ENCODE results near the gene KIAA1217.
A peak's percentile ranks its signal among the peaks of the same experiment; 100 is the strongest.

KIAA1217 gene

GRCh38 chr10:24353319-24353718, 144.4 kb downstream of the KIAA1217 start:
- TF ChIP-seq, protein P1, sequence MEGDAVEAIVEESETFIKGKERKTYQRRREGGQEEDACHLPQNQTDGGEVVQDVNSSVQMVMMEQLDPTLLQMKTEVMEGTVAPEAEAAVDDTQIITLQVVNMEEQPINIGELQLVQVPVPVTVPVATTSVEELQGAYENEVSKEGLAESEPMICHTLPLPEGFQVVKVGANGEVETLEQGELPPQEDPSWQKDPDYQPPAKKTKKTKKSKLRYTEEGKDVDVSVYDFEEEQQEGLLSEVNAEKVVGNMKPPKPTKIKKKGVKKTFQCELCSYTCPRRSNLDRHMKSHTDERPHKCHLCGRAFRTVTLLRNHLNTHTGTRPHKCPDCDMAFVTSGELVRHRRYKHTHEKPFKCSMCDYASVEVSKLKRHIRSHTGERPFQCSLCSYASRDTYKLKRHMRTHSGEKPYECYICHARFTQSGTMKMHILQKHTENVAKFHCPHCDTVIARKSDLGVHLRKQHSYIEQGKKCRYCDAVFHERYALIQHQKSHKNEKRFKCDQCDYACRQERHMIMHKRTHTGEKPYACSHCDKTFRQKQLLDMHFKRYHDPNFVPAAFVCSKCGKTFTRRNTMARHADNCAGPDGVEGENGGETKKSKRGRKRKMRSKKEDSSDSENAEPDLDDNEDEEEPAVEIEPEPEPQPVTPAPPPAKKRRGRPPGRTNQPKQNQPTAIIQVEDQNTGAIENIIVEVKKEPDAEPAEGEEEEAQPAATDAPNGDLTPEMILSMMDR (IDR thresholded peaks at IDR 0.05): no peak
- intact Hi-C loops (cut with DNase I; ENCODE audit: low total_unique reads): no loop called here
- Histone ChIP-seq H3K27me3 (no peaks in the 10 kb centered on the region), H3K4me3 (no peak overlapping the region), H3K27ac (no peak overlapping the region), H3K9me3 (no peaks in the 10 kb centered on the region), H3K36me3 (no peaks in the 10 kb centered on the region), H3K4me1 (peaks cover 0 to 4% (median 0%) of the 10 kb centered on the region in 4 donors)
- no peak for DNase-seq

DNA sequence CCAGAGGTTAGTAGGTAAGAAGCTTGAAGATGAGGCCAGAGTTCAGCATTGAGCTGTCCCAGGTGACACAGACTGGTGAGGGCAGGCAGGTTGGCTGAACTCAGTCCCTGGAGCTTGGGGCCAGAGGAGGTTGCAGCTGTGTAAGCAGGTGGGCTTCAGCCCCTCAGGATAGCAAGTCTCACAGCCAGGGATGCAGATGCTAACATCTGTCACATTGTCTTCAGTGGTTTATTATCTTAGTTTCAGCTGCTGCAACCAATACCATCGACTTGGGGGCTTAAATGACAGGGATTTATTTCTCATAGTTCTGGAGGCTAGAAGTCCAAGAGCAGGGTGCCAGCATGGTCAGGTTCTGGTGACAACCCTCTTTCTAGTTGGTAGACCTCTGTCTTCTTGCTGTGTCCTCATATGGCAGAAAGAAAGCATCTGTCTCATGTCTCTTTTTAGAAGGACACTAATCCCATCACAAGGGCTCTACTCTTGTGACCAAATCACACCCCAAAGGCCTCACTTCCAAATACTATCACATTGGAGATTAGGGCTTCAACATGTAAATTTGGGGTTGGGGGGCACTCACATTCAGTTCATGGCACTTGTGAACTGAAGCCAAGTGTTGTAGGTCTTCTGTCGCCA, 146.2 kb downstream of the KIAA1217 start:
- DNase-seq: no peak
- TF ChIP-seq, protein P1 (IDR thresholded peaks at IDR 0.05): no peak
- Histone ChIP-seq H3K4me3 (no peak overlapping the region), H3K9me3 (no peaks in the 10 kb centered on the region), H3K27me3 (no peaks in the 10 kb centered on the region), H3K27ac (no peak overlapping the region), H3K36me3 (no peaks in the 10 kb centered on the region), H3K4me1 (peaks cover 0 to 4% (median 0%) of the 10 kb centered on the region in 4 donors)
- intact Hi-C loops (cut with DNase I; ENCODE audit: low total_unique reads): no loop called here

GRCh38 chr10:24357344-24358004, 148.5 kb downstream of the KIAA1217 start:
- Histone ChIP-seq H3K27me3 (no peaks in the 10 kb centered on the region), H3K36me3 (no peaks in the 10 kb centered on the region), H3K27ac (no peak overlapping the region), H3K9me3 (no peaks in the 10 kb centered on the region), H3K4me1 (peaks cover 0 to 4% (median 0%) of the 10 kb centered on the region in 4 donors), H3K4me3 (no peak overlapping the region)
- TF ChIP-seq, protein P1 (IDR thresholded peaks at IDR 0.05): no peak
- DNase-seq: no peak
- intact Hi-C loops (cut with DNase I; ENCODE audit: low total_unique reads): no loop called here

GRCh38 chr10:24358022-24358421, 149.1 kb downstream of the KIAA1217 start:
- DNase-seq: no peak
- TF ChIP-seq, protein P1 (IDR thresholded peaks at IDR 0.05): no peak
- Histone ChIP-seq H3K27ac (no peak overlapping the region), H3K27me3 (no peaks in the 10 kb centered on the region), H3K4me1 (peaks cover 0 to 4% (median 0%) of the 10 kb centered on the region in 4 donors), H3K9me3 (no peaks in the 10 kb centered on the region), H3K4me3 (no peak overlapping the region), H3K36me3 (no peaks in the 10 kb centered on the region)
- intact Hi-C loops (cut with DNase I; ENCODE audit: low total_unique reads): no loop called here

- Histone ChIP-seq H3K27ac (no peak overlapping the region), H3K4me1 (no peaks in the 10 kb centered on the region), H3K4me3 (no peak overlapping the region), H3K9me3 (no peaks in the 10 kb centered on the region), H3K36me3 (no peaks in the 10 kb centered on the region), H3K27me3 (no peaks in the 10 kb centered on the region)
- TF ChIP-seq, protein P1 (IDR thresholded peaks at IDR 0.05): peak; percentile 48 to 51
- intact Hi-C loops (cut with DNase I; ENCODE audit: low total_unique reads): no loop called here
- peak in 1 of 2 donors; percentile 63 for DNase-seq
Measured at GRCh38 chr10:24360282-24361127, 151.6 kb downstream of the KIAA1217 start.

Measured in tibial artery (tissue), 4 donors.